ENCODE data around the gene PRADC1.

DNA sequence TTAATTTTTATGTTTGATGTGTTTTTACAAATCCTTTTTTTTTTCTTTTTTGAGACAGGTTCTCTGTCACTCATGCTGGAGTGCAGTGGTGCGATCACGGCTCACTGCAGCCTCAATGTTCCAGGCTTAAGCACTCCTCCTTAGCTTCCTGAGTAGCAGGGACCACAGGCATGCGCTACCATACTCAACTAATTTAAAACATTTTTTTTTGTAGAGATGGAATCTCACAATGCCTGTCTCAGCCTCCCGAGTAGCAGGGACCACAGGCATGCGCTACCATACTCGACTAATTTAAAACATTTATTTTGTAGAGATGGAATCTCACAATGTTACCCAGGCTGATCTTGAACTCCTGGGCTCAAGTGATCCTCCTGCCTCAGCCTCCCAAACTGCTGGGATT, 27.4 kb downstream of the PRADC1 start:
- TF ChIP-seq, protein P1, sequence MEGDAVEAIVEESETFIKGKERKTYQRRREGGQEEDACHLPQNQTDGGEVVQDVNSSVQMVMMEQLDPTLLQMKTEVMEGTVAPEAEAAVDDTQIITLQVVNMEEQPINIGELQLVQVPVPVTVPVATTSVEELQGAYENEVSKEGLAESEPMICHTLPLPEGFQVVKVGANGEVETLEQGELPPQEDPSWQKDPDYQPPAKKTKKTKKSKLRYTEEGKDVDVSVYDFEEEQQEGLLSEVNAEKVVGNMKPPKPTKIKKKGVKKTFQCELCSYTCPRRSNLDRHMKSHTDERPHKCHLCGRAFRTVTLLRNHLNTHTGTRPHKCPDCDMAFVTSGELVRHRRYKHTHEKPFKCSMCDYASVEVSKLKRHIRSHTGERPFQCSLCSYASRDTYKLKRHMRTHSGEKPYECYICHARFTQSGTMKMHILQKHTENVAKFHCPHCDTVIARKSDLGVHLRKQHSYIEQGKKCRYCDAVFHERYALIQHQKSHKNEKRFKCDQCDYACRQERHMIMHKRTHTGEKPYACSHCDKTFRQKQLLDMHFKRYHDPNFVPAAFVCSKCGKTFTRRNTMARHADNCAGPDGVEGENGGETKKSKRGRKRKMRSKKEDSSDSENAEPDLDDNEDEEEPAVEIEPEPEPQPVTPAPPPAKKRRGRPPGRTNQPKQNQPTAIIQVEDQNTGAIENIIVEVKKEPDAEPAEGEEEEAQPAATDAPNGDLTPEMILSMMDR (IDR thresholded peaks at IDR 0.05), result no peak
- TF ChIP-seq EZH2phosphoT487 (IDR thresholded peaks at IDR 0.05), result no peak
- TF ChIP-seq EZH2 (IDR thresholded peaks at IDR 0.05), result no peak
